Left colon (tissue), 2 donors: ENCODE data around the gene CPNE5. TPM values are rescaled to one million over a fixed set of nuclear protein-coding genes. Genes with fewer than 3 reads are reported as not detected.

Source experiments
- ATAC-seq: fragments of 200-7000 bp; cut with Tn5 transposase; one replicate; pipeline ENCODE4 v1.9.1; 2020; ENCODE audit warnings: mild to moderate bottlenecking, moderate library complexity
- DNase-seq, 2 donors: peaks; one replicate each; pipeline ENCODE4 v3.0.0-alpha.2; 2020
- intact Hi-C, 2 donors: fragments of 100-400 bp; cut with DNase I in 1 of 2; cut with micrococcal nuclease in 1 of 2; formaldehyde crosslinking; loops; one replicate each; pipeline versions ENCODE4 v1.11.2 to v1.14.0; 2022; cut with DNase I, micrococcal nuclease
- long read RNA-seq: library from polyadenylated mRNA; unstranded; transcript quantifications from one replicate; pipeline ENCODE4 v2.0.0, GENCODE V29; 2021
- total RNA-seq, 2 donors: library from RNA; stranded (reverse); fragmentation: NEBNext Ultra II Directional; extraction: Animal tissue kit (Norgen Biotek cat#: 25700); gene quantifications; one replicate each; pipeline ENCODE4 v1.2.1, GENCODE V29; 2021
- donor health status: DM: no; HTN: no; CAD: no.
- donor health status: DM: yes; HTN: yes; CAD: no.

Gene CPNE5
- 1 to 10 TPM; 3.8 to 7.8 TPM for total RNA-seq
- long read RNA-seq, partial matches to known transcripts, result 0 of 2 reads
- long read RNA-seq, other reads (novel, unspliced or antisense), result 2 of 2 reads

GRCh38 chr6:36838896-36839748, at the start of gene CPNE5:
Gene CPNE5 (minus strand): TSS chr6:36839444. CDS start chr6:36839377, 67 bp downstream.
- intact Hi-C loops, result no loop called here
- no peak for ATAC-seq
- no peak for DNase-seq

GRCh38 chr6:36888115-36888643, 48.9 kb upstream of the CPNE5 start:
- intact Hi-C loops, result loop anchor here in 1 of 2 donors (10.0 kb wide), 1 partner anchor 97 kb away; the partner anchor contains the start of gene MTCH1
- DNase-seq (no peak), ATAC-seq (no peak)

DNA sequence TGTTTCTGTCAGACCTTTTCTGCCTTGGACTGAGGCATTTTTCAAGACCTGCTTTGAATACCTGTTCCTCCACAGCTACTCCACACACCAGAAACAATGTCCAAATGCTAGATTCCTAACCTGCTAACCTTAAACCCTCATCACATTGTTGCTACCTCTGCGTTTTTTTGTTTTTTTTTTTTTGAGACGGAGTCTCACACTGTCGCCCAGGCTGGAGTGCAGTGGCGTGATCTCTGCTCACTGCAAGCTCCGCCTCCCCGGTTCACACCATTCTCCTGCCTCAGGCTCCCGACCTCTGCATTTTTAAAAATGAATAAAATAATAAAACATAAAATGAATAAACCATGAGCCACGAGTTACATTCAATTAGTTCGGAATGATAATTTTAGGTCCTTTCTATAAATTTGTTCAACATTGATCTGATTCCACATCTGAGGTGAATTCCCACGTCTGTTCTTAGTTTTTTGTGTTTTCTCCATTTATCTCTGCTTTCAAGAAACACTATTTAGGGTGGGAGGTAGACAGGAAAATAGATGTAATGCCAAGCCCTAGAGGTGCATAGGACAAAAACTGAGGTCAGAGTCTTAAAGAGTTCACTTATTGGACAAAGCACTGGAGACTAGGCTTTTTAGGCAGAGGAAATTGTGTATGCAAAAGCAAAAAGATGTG, 47.8 kb upstream of the CPNE5 start:
- intact Hi-C loops, result loop anchor here in 1 of 2 donors (10.0 kb wide), 1 partner anchor 98 kb away; the partner anchor contains the start of gene MTCH1
- no peak for DNase-seq
- no peak for ATAC-seq

DNA sequence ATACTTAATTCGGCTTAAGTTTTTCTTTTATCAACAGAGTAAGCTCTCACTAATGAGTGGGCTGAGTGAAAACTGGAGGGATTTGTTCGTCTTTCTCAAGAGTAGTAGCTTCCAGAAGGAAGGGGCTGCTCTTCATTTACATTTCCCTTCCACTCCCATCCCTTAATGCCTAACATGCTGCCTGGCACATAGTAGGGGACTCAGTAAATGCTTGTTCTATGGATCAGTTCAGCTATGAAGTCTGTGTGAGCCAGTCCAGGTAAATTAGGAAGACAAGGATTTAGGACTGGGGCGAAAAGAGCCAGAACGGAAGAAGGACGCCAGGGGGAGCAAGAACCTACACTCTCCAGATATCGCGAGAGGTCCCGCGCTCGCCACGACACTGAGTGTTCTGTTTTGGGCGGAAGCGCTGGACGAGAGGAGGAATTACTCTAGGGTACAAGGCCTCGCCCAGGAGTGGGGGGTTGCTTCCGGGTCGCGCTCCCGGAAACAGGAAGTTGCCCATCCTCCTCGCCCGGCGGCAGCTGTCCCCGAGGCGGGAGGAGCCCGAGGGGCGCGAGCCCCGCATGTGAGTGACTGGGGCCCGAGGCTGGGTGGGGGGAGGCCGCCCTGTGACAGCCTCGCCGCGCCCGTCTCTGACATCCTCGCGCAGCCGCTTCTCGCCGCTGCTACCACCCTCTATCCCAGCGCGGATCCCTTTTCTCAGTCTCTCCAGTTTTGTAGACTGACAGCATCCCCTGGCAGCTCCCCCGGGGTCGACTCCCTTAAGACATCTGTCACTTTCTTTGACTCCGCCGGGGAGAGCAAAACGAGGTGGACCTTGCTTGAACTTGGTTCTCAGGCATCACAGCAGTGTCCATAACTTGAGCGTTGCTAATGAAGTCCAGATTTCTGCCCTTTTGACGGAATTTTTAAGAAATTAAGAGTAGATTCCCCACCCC, 46.5 kb upstream of the CPNE5 start, which contains the start of gene C6orf89:
TSS of gene C6orf89 (plus strand) at position 492 of the 941 bp plus-strand sequence. CDS start 13,493 bp downstream, outside the sequence.
- peak; percentile 98 to 99 for DNase-seq
- peak; percentile 100 for ATAC-seq
- intact Hi-C loops, result loop anchor here in 1 of 2 donors (10.0 kb wide), 1 partner anchor 99 kb away; the partner anchor contains the start of gene MTCH1

DNA sequence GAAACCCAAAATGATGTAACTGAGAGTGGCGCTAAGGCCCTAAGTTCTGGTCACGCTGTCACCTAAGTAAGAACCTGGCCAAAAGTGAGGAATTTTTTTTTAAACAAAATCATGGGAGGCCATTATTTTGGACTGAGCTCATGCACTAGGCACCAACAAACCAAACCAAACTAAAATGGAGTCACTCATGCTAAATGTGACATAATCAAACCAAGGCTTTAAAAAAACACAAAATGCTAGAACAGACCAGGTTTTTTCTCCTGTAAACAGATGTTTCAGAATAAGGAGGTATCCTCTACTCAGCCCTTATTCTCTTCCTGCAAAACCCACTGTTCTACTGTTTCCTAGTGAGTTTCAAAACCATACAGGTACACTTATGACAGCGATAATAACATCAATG, 45.4 kb upstream of the CPNE5 start:
- intact Hi-C loops, result loop anchor here in 1 of 2 donors (10.0 kb wide), 1 partner anchor 100 kb away; the partner anchor contains the start of gene MTCH1
- DNase-seq (no peak), ATAC-seq (no peak)

DNA sequence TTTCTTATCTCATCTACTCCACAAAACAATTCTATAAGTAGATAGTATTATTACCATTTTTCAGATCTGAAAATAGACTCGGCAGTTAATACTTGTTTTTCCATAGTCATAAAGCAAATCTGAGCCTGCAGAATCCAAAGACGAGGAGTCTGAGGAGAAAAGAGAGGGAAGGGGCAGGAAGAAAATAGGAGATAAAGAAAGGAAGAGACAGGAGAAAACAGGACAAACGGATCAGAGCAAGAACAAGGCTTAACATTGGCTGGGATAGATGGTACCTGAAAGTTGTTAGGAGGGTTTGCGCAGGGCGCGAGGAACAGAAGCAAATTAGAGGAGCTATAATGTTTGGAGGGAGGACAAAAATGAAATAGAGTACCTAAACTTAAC, 36.0 kb upstream of the CPNE5 start:
- intact Hi-C loops, result no loop called here
- DNase-seq (no peak), ATAC-seq (peak; percentile 28)

DNA sequence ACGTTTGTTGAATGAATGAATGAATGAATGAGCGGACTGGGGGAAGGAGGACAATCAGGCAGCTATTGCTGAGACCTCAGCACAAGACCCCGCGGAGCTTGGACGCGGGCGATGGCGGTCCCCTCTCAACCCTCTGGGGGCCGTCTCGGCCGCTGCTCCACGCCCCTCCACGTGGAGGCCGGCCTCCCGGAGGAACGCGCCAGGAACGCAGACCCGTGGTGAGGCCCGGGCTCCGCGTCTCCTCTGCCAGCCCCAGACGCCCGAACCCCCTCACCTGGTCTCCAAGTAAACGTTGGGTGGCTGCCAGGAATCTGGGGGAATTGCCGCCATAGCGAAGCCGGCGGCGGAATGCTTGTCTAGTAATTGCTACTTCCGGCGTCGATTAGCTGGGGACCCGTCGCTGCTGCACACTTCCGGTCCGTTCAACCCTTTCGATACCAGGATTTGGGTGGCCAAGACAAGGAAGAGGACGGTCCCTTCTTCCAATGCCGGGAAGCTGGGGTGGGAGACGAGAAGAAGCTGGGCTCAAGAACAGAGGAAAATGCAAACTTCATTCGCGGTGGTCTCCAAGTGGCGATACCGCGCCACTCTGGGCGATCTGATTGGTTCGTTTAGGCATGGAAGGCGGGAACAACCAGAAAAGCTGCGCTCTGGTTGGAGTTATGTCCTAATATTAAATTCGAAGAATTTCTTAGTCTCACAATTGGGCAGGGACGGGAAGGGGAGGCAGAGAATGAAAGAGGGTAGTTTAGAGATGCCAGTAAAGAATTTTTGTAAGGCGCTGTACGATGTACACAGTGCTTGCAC, 35.4 kb upstream of the CPNE5 start, which contains the start of gene PPIL1:
TSS of gene PPIL1 (minus strand) at position 361 of the 807 bp plus-strand sequence. CDS start at position 330, 31 bp downstream.
- ATAC-seq, result peak; percentile 88
- intact Hi-C loops, result no loop called here

DNA sequence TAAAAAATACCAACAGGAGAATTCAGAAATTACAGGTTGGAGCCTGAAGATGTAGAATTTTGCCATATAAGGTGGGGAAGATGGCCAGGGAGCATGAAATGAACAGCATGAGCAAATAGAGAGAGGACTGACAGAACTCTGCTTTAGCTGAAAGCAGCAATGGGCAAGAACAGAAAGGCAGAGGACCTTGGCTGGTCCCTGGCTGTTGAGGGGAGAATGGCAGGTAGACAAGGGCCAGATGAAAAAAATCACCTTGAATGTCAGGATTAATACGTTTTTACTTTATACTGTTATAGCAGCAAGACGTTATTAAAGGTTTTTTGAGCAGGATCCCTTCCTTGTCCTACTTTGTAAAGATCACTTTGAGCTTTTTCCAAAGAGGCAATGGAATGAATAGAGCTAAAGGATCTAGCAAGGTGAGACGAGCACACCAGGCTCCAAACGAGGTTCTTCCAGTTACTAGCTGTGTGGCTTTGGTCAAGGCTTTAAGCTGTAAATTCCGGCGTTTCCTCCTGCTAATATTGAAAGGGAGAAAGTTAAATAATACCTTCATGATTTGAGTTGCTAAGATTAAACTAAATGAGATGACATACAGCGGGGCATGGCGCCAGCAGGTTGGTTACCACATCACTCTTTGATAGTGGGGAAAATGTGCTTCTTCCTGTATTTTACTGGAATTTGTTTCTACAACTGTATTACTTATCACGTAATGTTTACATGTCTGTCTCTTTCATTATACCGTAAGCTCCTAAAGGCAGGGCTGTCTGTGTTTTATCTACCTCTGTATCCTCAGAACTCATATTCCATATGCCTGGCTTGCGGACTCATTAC, 34.6 kb upstream of the CPNE5 start:
- intact Hi-C loops, result no loop called here
- peak in 1 of 2 donors; percentile 36 for DNase-seq
- ATAC-seq, result peak; percentile 5

More for the DNA sequence above, 35.4 kb upstream of the CPNE5 start, which contains the start of gene PPIL1:
- peak; percentile 74 to 83 for DNase-seq

- ATAC-seq, result no peak
- intact Hi-C loops, result no loop called here
- no peak for DNase-seq
These were observed 33.9 kb upstream of the CPNE5 start for GRCh38 chr6:36873115-36873514.

DNA sequence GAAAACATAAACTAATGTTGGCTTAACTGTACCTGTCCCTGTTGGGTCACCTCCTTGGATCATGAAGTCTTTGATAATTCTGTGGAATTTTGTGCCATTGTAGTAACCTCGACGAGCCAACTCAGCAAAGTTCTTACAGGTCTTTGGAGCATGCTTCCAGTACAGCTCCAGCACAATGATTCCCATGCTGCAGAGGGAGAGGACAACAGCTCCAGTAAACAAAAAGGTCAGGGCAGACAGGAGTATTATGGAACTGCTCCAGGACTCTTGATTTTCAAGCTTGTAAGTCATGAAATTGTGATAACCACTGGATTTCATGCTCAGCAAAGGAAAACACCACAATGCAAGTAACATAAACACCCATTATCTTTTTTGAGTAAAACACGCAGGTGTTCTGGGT, 32.4 kb upstream of the CPNE5 start:
- DNase-seq, result no peak
- no peak for ATAC-seq
- intact Hi-C loops, result no loop called here

DNA sequence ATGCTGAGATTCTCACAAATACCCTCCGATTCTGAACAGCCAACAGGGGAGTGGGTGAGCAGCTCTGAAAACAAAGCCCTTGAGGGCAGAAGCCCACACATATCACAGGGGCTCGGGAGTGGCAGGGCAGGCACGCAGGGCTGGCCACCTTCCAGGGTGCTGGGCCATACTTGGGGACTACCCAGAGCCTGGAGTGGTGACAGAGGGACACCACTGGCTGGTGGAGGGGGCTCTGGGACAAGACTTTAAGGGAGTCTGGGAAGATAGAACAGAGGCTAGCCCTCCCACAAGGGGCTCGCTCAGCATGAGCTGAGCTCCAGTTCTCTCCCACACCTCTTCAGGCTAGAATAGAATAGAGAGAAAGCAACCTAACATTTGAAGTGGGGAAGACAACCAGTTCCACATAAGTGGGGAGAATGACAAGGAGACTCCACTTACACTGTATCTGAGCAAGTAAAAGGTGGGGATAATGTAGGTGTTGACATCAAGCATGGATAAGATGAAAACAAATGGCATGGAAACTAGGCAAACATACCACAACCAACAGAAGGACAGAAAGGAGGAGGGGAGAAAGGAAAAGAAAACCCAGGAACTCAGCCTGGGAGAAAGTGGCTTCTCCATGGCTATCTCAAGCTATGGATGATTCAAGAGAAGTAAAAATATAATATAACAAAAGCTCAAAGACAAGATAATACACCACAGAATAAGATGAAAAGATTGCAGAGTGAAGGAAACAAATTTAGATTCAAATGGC, 28.4 kb upstream of the CPNE5 start:
- intact Hi-C loops, result no loop called here
- DNase-seq, result no peak

DNA sequence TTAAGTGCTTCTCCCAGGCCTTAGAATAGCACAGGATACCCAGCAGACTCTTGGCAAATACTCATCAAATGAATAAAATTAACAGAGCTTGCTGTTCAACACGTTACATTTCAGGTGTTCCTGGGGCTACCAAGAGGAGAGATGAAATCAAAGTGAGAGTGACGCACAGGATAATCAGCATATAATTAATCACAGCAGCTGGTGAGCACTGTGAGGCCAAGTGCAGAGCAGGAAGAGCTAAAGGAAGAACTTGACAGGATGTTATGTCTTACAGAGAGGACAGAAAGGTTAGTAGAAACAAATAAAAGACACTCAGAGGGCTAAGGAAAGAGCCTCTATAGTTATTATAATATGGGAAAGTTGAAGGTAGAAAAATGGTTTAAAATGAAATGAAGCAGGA, 26.6 kb upstream of the CPNE5 start:
- intact Hi-C loops, result no loop called here
- ATAC-seq, result no peak
- DNase-seq, result no peak

More for the DNA sequence above, 28.4 kb upstream of the CPNE5 start:
- no peak for ATAC-seq

DNA sequence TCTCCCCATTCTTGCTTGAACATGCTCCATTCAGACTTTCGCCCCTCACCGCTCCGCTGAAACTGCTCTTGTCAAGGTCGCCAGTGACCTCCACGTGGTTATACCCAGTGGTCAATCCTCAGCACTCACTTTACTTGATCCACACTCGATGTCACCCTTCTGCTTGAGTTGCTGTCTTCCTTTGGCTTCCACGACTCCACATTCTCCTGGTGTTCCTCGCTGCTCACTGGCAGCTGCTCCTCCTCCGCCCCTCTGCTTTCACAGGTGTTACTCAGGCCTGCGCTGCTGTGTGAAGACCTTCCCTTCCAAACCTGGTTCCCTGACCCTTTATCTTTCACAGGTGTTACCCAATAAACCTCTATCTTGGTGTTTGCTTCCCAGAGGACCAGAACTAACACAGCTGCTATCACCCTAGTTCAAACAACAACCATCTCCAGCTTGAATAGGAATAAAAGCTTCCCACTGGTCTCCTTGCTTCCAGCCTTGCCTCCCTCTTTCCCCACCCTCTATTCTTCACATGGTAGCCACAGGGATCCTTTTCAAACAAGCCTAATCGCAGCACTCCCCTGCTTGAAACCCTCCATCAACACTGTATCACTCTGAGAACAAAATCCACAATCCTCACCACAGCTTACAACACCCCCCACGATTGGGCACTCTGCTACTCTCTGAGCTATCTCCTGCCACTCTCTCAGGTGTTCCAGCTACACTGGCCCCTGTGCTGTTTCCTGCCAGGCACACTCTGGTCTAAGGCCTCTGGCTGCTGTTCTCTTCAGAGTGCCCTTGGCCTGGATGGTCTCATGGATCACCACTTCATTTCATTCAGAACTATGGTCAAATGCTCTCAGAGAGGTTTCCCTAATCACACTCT, 24.7 kb upstream of the CPNE5 start:
- intact Hi-C loops, result no loop called here
- ATAC-seq, result no peak

GRCh38 chr6:36862848-36863382, 23.7 kb upstream of the CPNE5 start:
- DNase-seq, result no peak
- no peak for ATAC-seq
- intact Hi-C loops, result no loop called here

More for the DNA sequence above, 24.7 kb upstream of the CPNE5 start:
- DNase-seq, result no peak
